Panc1 (cell line): Measurements from ENCODE around the gene CPNE4. TPM values are rescaled to one million over a fixed set of nuclear protein-coding genes. Genes with fewer than 3 reads are reported as not detected.

Experiments
- ATAC-seq: fragments of 200-7000 bp; cut with Tn5 transposase; 2 replicates; pipeline ENCODE4 v1.9.1; 2020; ENCODE audit warnings: mild to moderate bottlenecking, moderate library complexity
- BruUV-seq: library from RNA; stranded (reverse); fragments of 400-500 nt; replicated peaks from 2 replicates; lab custom pipeline; 2021; lab: Mats Ljungman, UMichigan
- CTCF ChIA-PET: fragments of 300-600 bp; sonication (Branson Sonifier 250); formaldehyde crosslinking; loops from one replicate; lab custom pipeline; 2022; ENCODE audit warnings: antibody characterized with exemption; lab: Charles Lee
- POLR2A ChIA-PET: fragments of 300-600 bp; sonication (Branson Sonifier 250); formaldehyde crosslinking; loops from one replicate; lab custom pipeline; 2022; ENCODE audit warnings: antibody characterized with exemption; lab: Charles Lee
- DNase-seq: peaks from one replicate; pipeline ENCODE4 v3.0.0-alpha.2; 2010; ENCODE audit warnings: low read depth, low spot score
- H3K27ac ChIP-seq: 2 replicates; pipeline ENCODE4 v1.5.1; 2011; ENCODE audit warnings: mild to moderate bottlenecking, low read length, inconsistent platforms
- H3K27me3 ChIP-seq: fragments of 200-500 bp; sonication (Bioruptor generic); 2 replicates; pipeline ENCODE4 v1.6.0; 2014; ENCODE audit warnings: low read length, inconsistent platforms; ENCODE audit not compliant: control insufficient read depth, insufficient read depth
- H3K36me3 ChIP-seq: fragments of 200-500 bp; sonication (Bioruptor generic); 2 replicates; pipeline ENCODE4 v1.5.1; 2014; ENCODE audit warnings: inconsistent platforms, mild to moderate bottlenecking, low read length, moderate library complexity; ENCODE audit not compliant: control insufficient read depth, insufficient read depth
- H3K4me1 ChIP-seq: 2 replicates; pipeline ENCODE4 v1.5.1; 2011; ENCODE audit warnings: inconsistent platforms, mild to moderate bottlenecking, low read length, moderate library complexity; ENCODE audit not compliant: control insufficient read depth, insufficient read depth
- H3K4me3 ChIP-seq, 2 experiments: 2 replicates each; pipeline ENCODE4 v1.5.1; 2011 to 2012; ENCODE audit warnings: low read depth in 2 of 2, low read length in 2 of 2, mild to moderate bottlenecking in 2 of 2, inconsistent platforms in 1 of 2, moderate library complexity in 1 of 2
- H3K9me3 ChIP-seq: fragments of 200-500 bp; sonication (Bioruptor generic); 2 replicates; pipeline ENCODE4 v1.5.1; 2014; ENCODE audit warnings: low read depth, mild to moderate bottlenecking, inconsistent platforms, low read length, moderate library complexity; ENCODE audit not compliant: control insufficient read depth, insufficient read depth
- POLR2AphosphoS5 ChIP-seq: IDR thresholded peaks from 2 replicates; pipeline ENCODE4 v1.6.1; 2012; ENCODE audit warnings: mild to moderate bottlenecking, low read depth, low read length, moderate library complexity
- SIN3A ChIP-seq: IDR thresholded peaks from 2 replicates; pipeline ENCODE4 v1.6.1; 2012; ENCODE audit warnings: low read depth, mild to moderate bottlenecking, low read length, moderate library complexity, borderline replicate concordance; ENCODE audit not compliant: insufficient read depth
- TCF7L2 ChIP-seq: IDR thresholded peaks from 2 replicates; pipeline ENCODE4 v1.6.1; 2011; ENCODE audit warnings: mild to moderate bottlenecking, low read depth, low read length, inconsistent platforms
- in situ Hi-C: cut with HindIII; loops from 2 replicates; pipeline ENCODE4 v1.10.0; 2016; ENCODE audit warnings: low sequenced_read_pairs, low pct_unique_long_range_greater_than_20kb
- intact Hi-C: fragments of 100-400 bp; cut with micrococcal nuclease; formaldehyde crosslinking; loops from one replicate; pipeline ENCODE4 v1.10.0; 2022; ENCODE audit not compliant: unreplicated experiment
- total RNA-seq: library from RNA; stranded (reverse); gene quantifications from one replicate; pipeline ENCODE4 v1.2.1, GENCODE V29; 2021; ENCODE audit not compliant: unreplicated experiment
- TF ChIP-seq, protein P1 (sequence below): fragments of 450-650 bp; IDR thresholded peaks from 2 replicates; pipeline ENCODE4 v1.5.1; 2017; ENCODE audit warnings: mild to moderate bottlenecking
- TF ChIP-seq, protein P2 (sequence below), 2 experiments: IDR thresholded peaks; 2 replicates each; pipeline ENCODE4 v1.6.1; 2011 to 2012; ENCODE audit warnings: low read depth in 2 of 2, control low read depth in 1 of 2, low read length in 1 of 2, mild to moderate bottlenecking in 1 of 2, moderate library complexity in 1 of 2; ENCODE audit not compliant: insufficient read depth in 1 of 2

Gene CPNE4
- total RNA-seq, 1 experiment from 2014 or later = not detected

DNA sequence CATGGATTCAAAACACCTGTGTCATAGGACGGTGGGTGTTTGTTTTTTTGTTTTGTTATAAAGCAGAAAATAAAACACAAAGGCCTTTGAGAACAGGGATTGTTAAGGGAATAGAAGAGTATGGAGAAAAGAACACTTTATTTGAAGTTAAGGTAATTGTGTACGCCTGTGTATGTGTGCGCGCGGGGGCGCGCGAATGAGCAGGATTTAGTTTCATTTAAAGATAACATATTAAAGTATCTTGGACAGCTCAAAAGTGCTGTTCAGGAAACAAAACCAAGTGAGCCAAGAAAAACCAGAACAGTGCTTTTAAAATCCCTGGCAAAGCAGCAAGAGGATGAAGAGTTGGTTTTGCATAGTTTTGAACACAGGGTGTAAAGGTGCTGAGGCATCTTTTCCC is 1.9 kb downstream of the CPNE4 start:
- in situ Hi-C loops = no loop called here
- H3K9me3 ChIP-seq = no peaks in the 10 kb centered on the region
- no peak for ATAC-seq
- DNase-seq = no peak
- no TSS peak for BruUV-seq
- CTCF ChIA-PET = no interaction called here
- peaks cover 44% of the 10 kb centered on the region for H3K27me3 ChIP-seq
- H3K36me3 ChIP-seq = no peaks in the 10 kb centered on the region
- no peak overlapping the region for H3K27ac ChIP-seq
- intact Hi-C loops = loop anchor here (10.0 kb wide), 2 partner anchors 312 to 362 kb away; no protein-coding TSS in a partner anchor
- 0 out of 2 replicates have a peak, but pooled peaks cover 4% of the 10 kb centered on the region for H3K4me1 ChIP-seq
- POLR2A ChIA-PET = no interaction called here
- TF ChIP-seq, protein P1, sequence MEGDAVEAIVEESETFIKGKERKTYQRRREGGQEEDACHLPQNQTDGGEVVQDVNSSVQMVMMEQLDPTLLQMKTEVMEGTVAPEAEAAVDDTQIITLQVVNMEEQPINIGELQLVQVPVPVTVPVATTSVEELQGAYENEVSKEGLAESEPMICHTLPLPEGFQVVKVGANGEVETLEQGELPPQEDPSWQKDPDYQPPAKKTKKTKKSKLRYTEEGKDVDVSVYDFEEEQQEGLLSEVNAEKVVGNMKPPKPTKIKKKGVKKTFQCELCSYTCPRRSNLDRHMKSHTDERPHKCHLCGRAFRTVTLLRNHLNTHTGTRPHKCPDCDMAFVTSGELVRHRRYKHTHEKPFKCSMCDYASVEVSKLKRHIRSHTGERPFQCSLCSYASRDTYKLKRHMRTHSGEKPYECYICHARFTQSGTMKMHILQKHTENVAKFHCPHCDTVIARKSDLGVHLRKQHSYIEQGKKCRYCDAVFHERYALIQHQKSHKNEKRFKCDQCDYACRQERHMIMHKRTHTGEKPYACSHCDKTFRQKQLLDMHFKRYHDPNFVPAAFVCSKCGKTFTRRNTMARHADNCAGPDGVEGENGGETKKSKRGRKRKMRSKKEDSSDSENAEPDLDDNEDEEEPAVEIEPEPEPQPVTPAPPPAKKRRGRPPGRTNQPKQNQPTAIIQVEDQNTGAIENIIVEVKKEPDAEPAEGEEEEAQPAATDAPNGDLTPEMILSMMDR = no peak
- TF ChIP-seq TCF7L2 = no peak
- no peak for TF ChIP-seq POLR2AphosphoS5
- TF ChIP-seq, protein P2, sequence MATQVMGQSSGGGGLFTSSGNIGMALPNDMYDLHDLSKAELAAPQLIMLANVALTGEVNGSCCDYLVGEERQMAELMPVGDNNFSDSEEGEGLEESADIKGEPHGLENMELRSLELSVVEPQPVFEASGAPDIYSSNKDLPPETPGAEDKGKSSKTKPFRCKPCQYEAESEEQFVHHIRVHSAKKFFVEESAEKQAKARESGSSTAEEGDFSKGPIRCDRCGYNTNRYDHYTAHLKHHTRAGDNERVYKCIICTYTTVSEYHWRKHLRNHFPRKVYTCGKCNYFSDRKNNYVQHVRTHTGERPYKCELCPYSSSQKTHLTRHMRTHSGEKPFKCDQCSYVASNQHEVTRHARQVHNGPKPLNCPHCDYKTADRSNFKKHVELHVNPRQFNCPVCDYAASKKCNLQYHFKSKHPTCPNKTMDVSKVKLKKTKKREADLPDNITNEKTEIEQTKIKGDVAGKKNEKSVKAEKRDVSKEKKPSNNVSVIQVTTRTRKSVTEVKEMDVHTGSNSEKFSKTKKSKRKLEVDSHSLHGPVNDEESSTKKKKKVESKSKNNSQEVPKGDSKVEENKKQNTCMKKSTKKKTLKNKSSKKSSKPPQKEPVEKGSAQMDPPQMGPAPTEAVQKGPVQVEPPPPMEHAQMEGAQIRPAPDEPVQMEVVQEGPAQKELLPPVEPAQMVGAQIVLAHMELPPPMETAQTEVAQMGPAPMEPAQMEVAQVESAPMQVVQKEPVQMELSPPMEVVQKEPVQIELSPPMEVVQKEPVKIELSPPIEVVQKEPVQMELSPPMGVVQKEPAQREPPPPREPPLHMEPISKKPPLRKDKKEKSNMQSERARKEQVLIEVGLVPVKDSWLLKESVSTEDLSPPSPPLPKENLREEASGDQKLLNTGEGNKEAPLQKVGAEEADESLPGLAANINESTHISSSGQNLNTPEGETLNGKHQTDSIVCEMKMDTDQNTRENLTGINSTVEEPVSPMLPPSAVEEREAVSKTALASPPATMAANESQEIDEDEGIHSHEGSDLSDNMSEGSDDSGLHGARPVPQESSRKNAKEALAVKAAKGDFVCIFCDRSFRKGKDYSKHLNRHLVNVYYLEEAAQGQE (IDR thresholded peaks at IDR 0.05; ENCODE audit: insufficient read depth in 1 of 2, low read depth in 2 of 2, low read length in 1 of 2) = no peak
- no peak for TF ChIP-seq SIN3A
- H3K4me3 ChIP-seq = no peak overlapping the region

DNA sequence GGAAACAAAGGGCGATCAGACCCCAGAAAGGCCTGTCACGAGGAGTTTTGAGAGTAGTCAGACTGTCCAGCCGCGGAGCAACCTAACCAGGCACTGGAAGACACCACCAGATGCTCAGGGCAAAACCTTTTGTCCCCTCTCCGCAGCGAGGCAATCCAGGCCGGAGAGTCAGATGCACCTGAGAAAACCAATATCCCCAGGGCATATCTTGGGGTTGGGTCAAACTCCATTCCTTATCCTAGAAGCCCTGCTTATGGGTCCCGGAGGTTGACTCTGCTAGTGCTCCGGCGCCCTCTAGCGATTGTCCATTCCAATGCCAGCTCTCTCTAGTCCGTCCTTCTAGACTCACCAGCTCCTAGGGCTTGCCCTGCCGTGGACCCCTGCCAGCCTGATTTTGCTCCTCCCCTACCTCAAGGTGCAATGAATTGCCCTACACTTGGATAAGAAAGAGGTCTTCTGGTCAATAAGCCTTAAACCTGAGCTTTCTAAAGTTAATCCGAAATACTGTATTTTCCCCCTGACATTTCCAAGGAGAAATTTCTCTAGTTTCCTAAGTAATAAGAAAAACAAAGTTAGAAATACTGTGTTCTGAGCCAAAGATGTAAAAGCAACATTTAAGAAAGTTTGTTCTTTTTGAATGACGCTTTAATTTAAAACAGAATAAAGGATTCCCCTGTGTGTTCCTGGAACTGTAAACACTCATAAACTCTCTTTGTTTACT is 5.5 kb downstream of the CPNE4 start:
- no peaks in the 10 kb centered on the region for H3K36me3 ChIP-seq
- ChIA-PET POLR2A (no interaction called here), CTCF (no interaction called here)
- no TSS peak for BruUV-seq
- TF ChIP-seq TCF7L2 = no peak
- TF ChIP-seq, protein P1 = peak; percentile 98
- H3K4me3 ChIP-seq = no peak overlapping the region
- intact Hi-C loops (loop anchor here (1.0 to 5.0 kb wide), 3 partner anchors 234 to 997 kb away; no protein-coding TSS in a partner anchor), in situ Hi-C loops (no loop called here)
- 0 out of 2 replicates have a peak, but pooled peaks cover under 1% of the 10 kb centered on the region for H3K4me1 ChIP-seq
- H3K9me3 ChIP-seq = no peaks in the 10 kb centered on the region
- H3K27me3 ChIP-seq = peaks cover 23% of the 10 kb centered on the region
- no peak overlapping the region for H3K27ac ChIP-seq
- ATAC-seq (peak; percentile 98), DNase-seq (peak; percentile 54)
